Kidney (tissue), 14 donors: ENCODE measurements around the gene SERPINH1. TPM values are rescaled to one million over a fixed set of nuclear protein-coding genes. Genes with fewer than 3 reads are reported as not detected.
A peak's percentile ranks its signal among the peaks of the same experiment; 100 is the strongest.

Experiments used
- DNase-seq, 5 donors: peaks; one replicate each; pipeline ENCODE4 v3.0.0-alpha.2; 2013 to 2020
- FAIRE-seq: peaks from 2 replicates; lab custom pipeline; 2012; peaks lifted over from hg19 to GRCh38; lab: Jason Lieb, UNC
- H3K27ac ChIP-seq, 2 donors: one replicate each; pipeline ENCODE4 v1.7.0; 2013; ENCODE audit warnings: low read depth in 2 of 2, low read length in 2 of 2, inconsistent platforms in 1 of 2
- H3K27me3 ChIP-seq: one replicate; pipeline ENCODE4 v1.7.1; 2013; ENCODE audit warnings: low read length, inconsistent platforms; ENCODE audit not compliant: control insufficient read depth, insufficient read depth
- H3K36me3 ChIP-seq, 3 donors: one replicate each; pipeline versions ENCODE4 v1.7.0 to v1.7.1; 2013; ENCODE audit warnings: low read length in 3 of 3, control low read depth in 1 of 3, inconsistent platforms in 1 of 3; ENCODE audit not compliant: insufficient read depth in 3 of 3, control insufficient read depth in 2 of 3
- H3K4me1 ChIP-seq, 3 donors: one replicate each; pipeline versions ENCODE4 v1.7.0 to v1.7.1; 2013; ENCODE audit warnings: low read length in 3 of 3, inconsistent platforms in 1 of 3, low read depth in 1 of 3; ENCODE audit not compliant: control insufficient read depth in 2 of 3, insufficient read depth in 2 of 3
- H3K4me3 ChIP-seq, 3 donors: one replicate each; pipeline versions ENCODE4 v1.7.0 to v1.8.1; 2013; ENCODE audit warnings: low read length in 3 of 3, control low read depth in 1 of 3, inconsistent platforms in 1 of 3
- H3K9ac ChIP-seq, 3 donors: one replicate each; pipeline versions ENCODE4 v1.7.0 to v1.7.1; 2013; ENCODE audit warnings: low read length in 3 of 3, control low read depth in 1 of 3, inconsistent platforms in 1 of 3
- H3K9me3 ChIP-seq, 3 donors: one replicate each; pipeline versions ENCODE4 v1.7.0 to v1.7.1; 2013; ENCODE audit warnings: low read length in 3 of 3, control low read depth in 1 of 3, inconsistent platforms in 1 of 3; ENCODE audit not compliant: control insufficient read depth in 2 of 3, insufficient read depth in 1 of 3
- CTCF ChIP-seq: IDR thresholded peaks from 3 replicates; pipeline ENCODE4 v1.5.1; 2012; ENCODE audit warnings: mild to moderate bottlenecking, moderate library complexity, borderline replicate concordance; ENCODE audit not compliant: insufficient read depth; ENCODE audit errors: extremely low read depth
- intact Hi-C: fragments of 100-400 bp; cut with DNase I; formaldehyde crosslinking; loops from one replicate; pipeline ENCODE4 v1.11.1; 2022
- polyA plus RNA-seq: library from polyadenylated mRNA; stranded (reverse); fragments of 350-450 nt; fragmentation: Illumina TruSeq; extraction: RNeasy Lipid Tissue Mini Kit (QIAGEN cat#74804); gene quantifications from one replicate; pipeline ENCODE4 v1.2.3, GENCODE V29; 2014; ENCODE audit warnings: low read depth, low replicate concordance; ENCODE audit not compliant: insufficient read depth
- total RNA-seq: library from RNA; stranded (reverse); fragmentation: NEBNext Ultra II Directional; extraction: Animal tissue kit (Norgen Biotek cat#: 25700); gene quantifications from one replicate; pipeline ENCODE4 v1.2.1, GENCODE V29; 2021
- donor health status: control.
- donor health status: control.
- donor health status: control.
- donor health status: control.
- donor health status: control.
- donor health status: DM: yes; HTN: yes; CAD: no.
- donor health status: Normal renal cell carcinoma (clear cell type).

SERPINH1 gene
- total and polyA plus RNA-seq, 2 donors from 2014 or later = 81.1 to 104 TPM

GRCh38 chr11:75600356-75600755 lies 38.3 kb downstream of the SERPINH1 start:
- intact Hi-C loops = no loop called here
- no peaks in the 10 kb centered on the region for H3K36me3 ChIP-seq
- H3K9ac ChIP-seq = no peak overlapping the region
- H3K9me3 ChIP-seq = no peaks in the 10 kb centered on the region
- no peaks in the 10 kb centered on the region for H3K4me1 ChIP-seq
- no peak for TF ChIP-seq CTCF
- FAIRE-seq = no peak
- no peaks in the 10 kb centered on the region for H3K27me3 ChIP-seq
- no peak overlapping the region for H3K27ac ChIP-seq
- H3K4me3 ChIP-seq = no peak overlapping the region
- no peak for DNase-seq

GRCh38 chr11:75601494-75601893 lies 39.4 kb downstream of the SERPINH1 start:
- Histone ChIP-seq H3K27me3 (no peaks in the 10 kb centered on the region), H3K27ac (no peak overlapping the region), H3K9ac (no peak overlapping the region), H3K4me3 (no peak overlapping the region), H3K36me3 (no peaks in the 10 kb centered on the region), H3K4me1 (no peaks in the 10 kb centered on the region), H3K9me3 (no peaks in the 10 kb centered on the region)
- intact Hi-C loops = no loop called here
- DNase-seq (no peak), FAIRE-seq (no peak)
- no peak for TF ChIP-seq CTCF

GRCh38 chr11:75602951-75603350 lies 40.9 kb downstream of the SERPINH1 start:
- H3K9ac ChIP-seq = no peak overlapping the region
- no peaks in the 10 kb centered on the region for H3K27me3 ChIP-seq
- no peaks in the 10 kb centered on the region for H3K36me3 ChIP-seq
- FAIRE-seq = no peak
- no peak overlapping the region for H3K27ac ChIP-seq
- H3K9me3 ChIP-seq = no peaks in the 10 kb centered on the region
- H3K4me1 ChIP-seq = no peaks in the 10 kb centered on the region
- peak in 1 of 5 donors; percentile 23 for DNase-seq
- intact Hi-C loops = no loop called here
- TF ChIP-seq CTCF = no peak
- no peak overlapping the region for H3K4me3 ChIP-seq
